ENCODE measurements around the gene MCF2. TPM values are rescaled to one million over a fixed set of nuclear protein-coding genes. Genes with fewer than 3 reads are reported as not detected.

MCF2 gene
- total and polyA plus RNA-seq, 2 of the 8 experiments (the other 6 are each of a cell fraction or from before 2014, with no cell fraction given) = 0.30 to 0.71 TPM

DNA sequence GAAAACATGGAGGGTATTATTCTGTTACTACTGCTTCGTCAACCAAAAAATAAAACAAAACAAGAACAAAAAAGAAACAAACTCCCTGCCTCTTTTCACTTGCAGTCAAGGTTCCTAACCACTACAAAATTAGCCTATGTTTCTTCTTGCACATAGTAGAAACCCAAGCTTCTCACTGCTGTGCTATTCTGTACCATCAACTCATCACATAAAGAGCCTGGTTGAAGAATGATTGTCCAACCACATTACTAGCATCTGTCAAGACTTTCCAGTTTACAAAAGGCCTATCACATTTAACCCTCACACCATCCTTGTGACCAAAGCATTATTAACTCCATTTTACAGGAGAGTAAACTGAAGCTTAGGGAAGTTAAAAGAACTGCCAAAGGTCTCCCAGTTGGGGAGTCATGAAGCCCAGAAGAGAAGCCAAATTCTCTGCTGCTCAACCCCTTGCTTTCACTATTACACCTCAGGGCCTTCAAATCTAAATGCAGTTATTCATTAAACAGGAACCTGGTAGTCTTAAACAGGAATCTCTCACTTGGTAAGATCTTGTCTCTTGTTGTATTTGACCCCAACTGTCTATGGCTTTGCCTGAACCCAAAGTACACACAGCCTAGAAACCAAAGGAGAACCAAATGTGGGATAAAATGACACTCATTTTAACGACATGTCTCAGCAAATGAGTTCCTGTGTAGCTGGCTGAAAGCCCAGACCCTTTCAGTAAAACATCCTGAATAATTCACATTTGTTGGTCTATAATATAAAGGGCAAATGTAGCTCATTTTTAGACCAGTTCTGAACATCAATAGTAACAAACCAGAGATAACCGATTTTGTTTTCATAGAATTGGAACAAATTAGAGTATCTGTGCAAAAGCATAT lies 168.8 kb downstream of the MCF2 start:
- no peak for DNase-seq (ENCODE audit: low read depth in 1 of 2, low spot score in 2 of 2)
- TF ChIP-seq, protein P1, sequence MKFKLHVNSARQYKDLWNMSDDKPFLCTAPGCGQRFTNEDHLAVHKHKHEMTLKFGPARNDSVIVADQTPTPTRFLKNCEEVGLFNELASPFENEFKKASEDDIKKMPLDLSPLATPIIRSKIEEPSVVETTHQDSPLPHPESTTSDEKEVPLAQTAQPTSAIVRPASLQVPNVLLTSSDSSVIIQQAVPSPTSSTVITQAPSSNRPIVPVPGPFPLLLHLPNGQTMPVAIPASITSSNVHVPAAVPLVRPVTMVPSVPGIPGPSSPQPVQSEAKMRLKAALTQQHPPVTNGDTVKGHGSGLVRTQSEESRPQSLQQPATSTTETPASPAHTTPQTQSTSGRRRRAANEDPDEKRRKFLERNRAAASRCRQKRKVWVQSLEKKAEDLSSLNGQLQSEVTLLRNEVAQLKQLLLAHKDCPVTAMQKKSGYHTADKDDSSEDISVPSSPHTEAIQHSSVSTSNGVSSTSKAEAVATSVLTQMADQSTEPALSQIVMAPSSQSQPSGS (IDR thresholded peaks at IDR 0.05; ENCODE audit: low read length) = no peak
- no peak for TF ChIP-seq POU5F1 (IDR thresholded peaks at IDR 0.05; ENCODE audit: low read depth, low read length)
- TF ChIP-seq RXRA (IDR thresholded peaks at IDR 0.05; ENCODE audit: insufficient read depth, low read depth, low read length) = no peak
- TF ChIP-seq SUZ12 (IDR thresholded peaks at IDR 0.05; ENCODE audit: low read length) = no peak
- no peak for TF ChIP-seq TCF12 (IDR thresholded peaks at IDR 0.05; ENCODE audit: low read depth, low read length)
- TF ChIP-seq GTF2F1 (IDR thresholded peaks at IDR 0.05; ENCODE audit: borderline replicate concordance, low read depth, low read length) = no peak
- TF ChIP-seq BRCA1 (IDR thresholded peaks at IDR 0.05; ENCODE audit: low read depth, low read length) = no peak
- TF ChIP-seq EGR1 (IDR thresholded peaks at IDR 0.05; ENCODE audit: borderline replicate concordance, low read depth, low read length) = no peak
- no peak for TF ChIP-seq MAX (IDR thresholded peaks at IDR 0.05)
- TF ChIP-seq HDAC6 (IDR thresholded peaks at IDR 0.05; ENCODE audit: low read depth, low read length) = no peak
- no peak for TF ChIP-seq CTBP2 (IDR thresholded peaks at IDR 0.05; ENCODE audit: borderline replicate concordance, insufficient read depth, insufficient read length, low read length)

More for the DNA sequence above, 168.8 kb downstream of the MCF2 start:
- Histone ChIP-seq H3K4me3 (ENCODE audit: extremely low read depth in 1 of 4, insufficient read depth in 2 of 4, low read depth in 3 of 4, low read length in 4 of 4) (no peak overlapping the region), H2BK15ac (ENCODE audit: low read length) (no peak overlapping the region), H3K27ac (ENCODE audit: low read depth, low read length) (no peak overlapping the region), H2BK120ac (replicated peaks; ENCODE audit: low read depth, low read length) (no peak overlapping the region), H3K4me1 (replicated peaks in 1 of 4; ENCODE audit: control insufficient read depth in 3 of 4, insufficient read depth in 4 of 4, low read length in 3 of 4) (no peaks in the 10 kb centered on the region), H4K20me1 (replicated peaks in 1 of 2; ENCODE audit: control insufficient read depth in 1 of 2, insufficient read depth in 2 of 2, low read length in 2 of 2) (no peaks in the 10 kb centered on the region), H2AK5ac (ENCODE audit: low read depth, low read length) (no peak overlapping the region), H3K23ac (ENCODE audit: insufficient read length) (no peak overlapping the region), H3K27me3 (replicated peaks in 1 of 4; ENCODE audit: control insufficient read depth in 3 of 4, extremely low read depth in 1 of 4, insufficient read depth in 3 of 4, low read length in 3 of 4) (no peaks in the 10 kb centered on the region), H3K14ac (ENCODE audit: insufficient read length) (no peak overlapping the region), H2BK5ac (ENCODE audit: low read depth, low read length) (no peak overlapping the region), H2BK20ac (ENCODE audit: low read length) (no peak overlapping the region), H3K9me3 (ENCODE audit: insufficient read depth in 2 of 2, low read depth in 1 of 2, low read length in 1 of 2) (no peaks in the 10 kb centered on the region), H3K9ac (replicated peaks in 1 of 4; ENCODE audit: extremely low read depth in 1 of 4, low read depth in 3 of 4, low read length in 3 of 4) (no peak overlapping the region), H4K5ac (ENCODE audit: insufficient read length, low read depth, low read length) (no peak overlapping the region), H4K91ac (replicated peaks; ENCODE audit: insufficient read length, low read length) (no peak overlapping the region), H4K8ac (ENCODE audit: extremely low read depth, insufficient read depth, low read length) (no peak overlapping the region), H3K4ac (replicated peaks; ENCODE audit: insufficient read length, low read depth, low read length) (no peak overlapping the region), H3K79me1 (ENCODE audit: low read depth, low read length) (no peaks in the 10 kb centered on the region), H2AFZ (ENCODE audit: low read length) (no peak overlapping the region), H3K4me2 (ENCODE audit: insufficient read depth in 1 of 2, low read depth in 2 of 2, low read length in 2 of 2) (no peak overlapping the region), H3K23me2 (ENCODE audit: low read depth, low read length) (no peaks in the 10 kb centered on the region), H3K79me2 (ENCODE audit: control insufficient read depth in 1 of 2, insufficient read depth in 2 of 2, low read length in 2 of 2) (no peaks in the 10 kb centered on the region), H3K36me3 (ENCODE audit: control insufficient read depth in 2 of 4, insufficient read depth in 4 of 4, low read length in 3 of 4) (no peaks in the 10 kb centered on the region), H2BK12ac (ENCODE audit: low read depth, low read length) (no peak overlapping the region), H3K56ac (replicated peaks; ENCODE audit: insufficient read length, low read depth, low read length) (no peak overlapping the region), H3K18ac (ENCODE audit: extremely low read depth, low read length) (no peak overlapping the region)
- POLR2A ChIA-PET (ENCODE audit: partially characterized antibody) = no interaction called here
- WGBS, 2 experiments (ENCODE audit: extremely low coverage in 1 of 2, insufficient coverage in 1 of 2, insufficient read length in 1 of 2, insufficient replicate concordance in 2 of 2, low coverage in 1 of 2, low lambda C conversion rate in 2 of 2, missing lambda C conversion rate in 1 of 2) = 86% methylated on average over 2 of the region's 3 CpGs; no CpG with 5 or more reads in 1 of the 2 experiments
- CTCF ChIA-PET (ENCODE audit: partially characterized antibody) = interaction anchor here (0.7 to 1.0 kb wide), 2 partner anchors 23 to 737 kb away, joined by 3 read pairs; no protein-coding TSS in a partner anchor
- FAIRE-seq = no peak
